Fibroblast of mammary gland (primary cell): ENCODE measurements around the gene BTNL9.

Experiments
- DNase-seq: peaks from one replicate; pipeline ENCODE4 v3.0.0-alpha.2; 2010; ENCODE audit warnings: low read depth
- H3K4me3 ChIP-seq: 2 replicates; pipeline ENCODE4 v1.5.1; 2011; ENCODE audit warnings: low read depth, mild to moderate bottlenecking, low read length, moderate library complexity; ENCODE audit not compliant: control insufficient read depth
- TF ChIP-seq, protein P1 (sequence below): conservative IDR thresholded peaks from 2 replicates; pipeline ENCODE4 v1.5.1; 2011; ENCODE audit warnings: low read depth, low read length, inconsistent platforms; ENCODE audit not compliant: control insufficient read depth, insufficient read depth

Gene BTNL9

DNA sequence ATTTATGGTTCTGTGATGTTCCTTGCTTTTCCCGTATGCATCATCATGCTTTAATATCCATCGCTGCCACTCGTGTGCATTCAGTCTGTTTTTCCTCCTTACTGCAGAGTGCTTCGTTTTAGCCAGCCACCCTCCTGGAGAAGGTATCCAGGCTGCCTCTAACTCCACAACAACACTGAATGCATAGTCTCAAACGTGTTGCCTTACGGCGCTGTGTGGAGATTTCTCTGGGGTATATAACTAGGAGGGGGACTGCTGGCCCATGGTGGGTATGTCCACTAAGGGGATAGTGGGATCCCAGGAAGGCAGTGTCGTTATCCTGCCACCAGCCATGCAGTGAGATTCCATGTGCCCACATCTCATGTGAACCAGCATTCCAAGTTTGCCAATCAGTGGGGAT lies 16.4 kb downstream of the BTNL9 start:
- TF ChIP-seq, protein P1, sequence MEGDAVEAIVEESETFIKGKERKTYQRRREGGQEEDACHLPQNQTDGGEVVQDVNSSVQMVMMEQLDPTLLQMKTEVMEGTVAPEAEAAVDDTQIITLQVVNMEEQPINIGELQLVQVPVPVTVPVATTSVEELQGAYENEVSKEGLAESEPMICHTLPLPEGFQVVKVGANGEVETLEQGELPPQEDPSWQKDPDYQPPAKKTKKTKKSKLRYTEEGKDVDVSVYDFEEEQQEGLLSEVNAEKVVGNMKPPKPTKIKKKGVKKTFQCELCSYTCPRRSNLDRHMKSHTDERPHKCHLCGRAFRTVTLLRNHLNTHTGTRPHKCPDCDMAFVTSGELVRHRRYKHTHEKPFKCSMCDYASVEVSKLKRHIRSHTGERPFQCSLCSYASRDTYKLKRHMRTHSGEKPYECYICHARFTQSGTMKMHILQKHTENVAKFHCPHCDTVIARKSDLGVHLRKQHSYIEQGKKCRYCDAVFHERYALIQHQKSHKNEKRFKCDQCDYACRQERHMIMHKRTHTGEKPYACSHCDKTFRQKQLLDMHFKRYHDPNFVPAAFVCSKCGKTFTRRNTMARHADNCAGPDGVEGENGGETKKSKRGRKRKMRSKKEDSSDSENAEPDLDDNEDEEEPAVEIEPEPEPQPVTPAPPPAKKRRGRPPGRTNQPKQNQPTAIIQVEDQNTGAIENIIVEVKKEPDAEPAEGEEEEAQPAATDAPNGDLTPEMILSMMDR, result no peak
- no peak overlapping the region for H3K4me3 ChIP-seq

DNA sequence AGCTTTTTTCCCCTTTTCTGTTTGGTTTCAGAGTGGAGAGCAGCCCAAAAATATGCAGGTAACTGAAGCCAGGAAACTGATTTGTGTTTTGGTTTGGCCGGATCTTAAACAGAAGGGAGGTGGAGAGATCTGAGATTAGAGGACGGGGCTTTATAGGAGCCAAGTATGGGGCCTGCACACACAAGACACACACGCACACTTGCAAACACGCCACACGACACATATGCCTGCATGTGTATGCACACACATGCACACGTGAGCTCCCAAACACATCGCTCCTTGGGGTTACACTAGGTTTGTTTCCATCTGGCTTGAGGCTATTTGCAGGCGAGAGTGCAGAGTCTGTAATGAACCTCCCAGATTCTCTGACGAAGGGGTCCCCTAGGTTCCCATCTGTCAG lies 18.3 kb downstream of the BTNL9 start:
- H3K4me3 ChIP-seq, result no peak overlapping the region
- no peak for DNase-seq
- TF ChIP-seq, protein P1, result no peak

More for the DNA sequence above, 16.4 kb downstream of the BTNL9 start:
- DNase-seq, result no peak

DNA sequence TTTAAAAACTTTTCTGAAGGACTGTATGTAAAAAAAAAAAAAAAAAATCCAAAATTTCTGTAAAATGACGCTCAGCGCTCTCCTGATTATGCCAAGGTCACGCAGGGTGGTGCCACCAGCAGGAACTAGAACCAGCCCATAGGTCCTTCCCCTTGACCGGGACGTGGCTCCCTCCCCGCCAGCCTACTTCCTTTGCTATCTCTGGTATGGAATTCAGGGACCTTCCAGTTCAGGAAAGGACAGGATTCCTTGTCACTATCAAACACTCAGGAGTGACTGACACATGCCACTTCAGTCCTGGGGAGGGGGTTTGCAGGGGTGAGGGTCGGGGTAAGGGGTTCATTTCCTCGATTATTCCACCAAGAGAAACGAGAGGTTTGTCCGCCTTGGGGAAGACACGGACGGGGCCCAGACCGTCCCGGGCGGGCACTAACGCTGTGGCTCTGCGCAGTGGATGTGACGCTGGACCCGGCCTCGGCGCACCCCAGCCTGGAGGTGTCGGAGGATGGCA lies 18.8 kb downstream of the BTNL9 start:
- TF ChIP-seq, protein P1, result no peak
- no peak for DNase-seq
- no peak overlapping the region for H3K4me3 ChIP-seq

DNA sequence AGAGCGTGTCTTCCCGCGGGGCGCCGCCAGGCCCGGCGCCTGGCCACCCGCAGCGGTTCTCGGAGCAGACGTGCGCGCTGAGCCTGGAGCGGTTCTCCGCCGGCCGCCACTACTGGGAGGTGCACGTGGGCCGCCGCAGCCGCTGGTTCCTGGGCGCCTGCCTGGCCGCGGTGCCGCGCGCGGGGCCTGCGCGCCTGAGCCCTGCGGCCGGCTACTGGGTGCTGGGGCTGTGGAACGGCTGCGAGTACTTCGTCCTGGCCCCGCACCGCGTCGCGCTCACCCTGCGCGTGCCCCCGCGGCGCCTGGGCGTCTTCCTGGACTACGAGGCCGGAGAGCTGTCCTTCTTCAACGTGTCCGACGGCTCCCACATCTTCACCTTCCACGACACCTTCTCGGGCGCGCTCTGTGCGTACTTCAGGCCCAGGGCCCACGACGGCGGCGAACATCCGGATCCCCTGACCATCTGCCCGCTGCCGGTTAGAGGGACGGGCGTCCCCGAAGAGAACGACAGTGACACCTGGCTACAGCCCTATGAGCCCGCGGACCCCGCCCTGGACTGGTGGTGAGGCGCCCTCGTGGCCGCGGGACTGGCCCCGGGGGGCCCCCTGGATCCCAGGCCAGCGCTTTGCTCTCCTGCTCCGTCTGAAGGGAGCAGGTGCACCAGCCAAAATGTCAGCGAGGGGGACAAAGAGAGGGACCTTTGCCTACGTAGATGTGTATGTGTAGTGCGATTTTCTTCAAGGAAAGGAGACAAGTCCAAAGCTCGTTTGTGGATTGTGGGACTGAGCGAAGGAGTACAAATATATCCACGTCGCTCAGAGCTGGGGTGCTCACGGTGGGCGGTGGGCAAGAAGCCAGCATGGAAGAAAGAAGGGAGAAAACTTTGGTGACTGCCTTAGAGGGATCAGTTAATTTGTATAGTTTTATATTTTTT lies 19.5 kb downstream of the BTNL9 start:
- DNase-seq, result no peak
- TF ChIP-seq, protein P1, result no peak
- no peak overlapping the region for H3K4me3 ChIP-seq

DNA sequence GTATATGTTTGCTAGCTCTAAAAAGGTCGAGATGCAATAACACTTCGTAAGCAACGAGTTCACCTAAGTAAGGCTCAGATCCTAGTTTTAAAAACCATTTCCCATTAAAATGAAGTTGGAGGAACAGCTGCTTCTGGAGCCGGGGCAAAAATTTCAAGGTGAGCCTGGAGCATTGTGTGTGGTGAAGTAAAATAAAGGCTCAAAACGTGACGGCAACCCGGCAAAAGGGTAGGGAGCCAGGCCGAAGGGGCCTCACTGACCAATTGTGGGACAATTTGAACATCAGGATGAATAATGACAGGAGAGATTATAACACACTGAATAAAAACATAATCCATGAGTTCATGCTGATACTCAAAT lies 20.1 kb downstream of the BTNL9 start:
- DNase-seq, result no peak
- H3K4me3 ChIP-seq, result no peak overlapping the region
- TF ChIP-seq, protein P1, result no peak

DNA sequence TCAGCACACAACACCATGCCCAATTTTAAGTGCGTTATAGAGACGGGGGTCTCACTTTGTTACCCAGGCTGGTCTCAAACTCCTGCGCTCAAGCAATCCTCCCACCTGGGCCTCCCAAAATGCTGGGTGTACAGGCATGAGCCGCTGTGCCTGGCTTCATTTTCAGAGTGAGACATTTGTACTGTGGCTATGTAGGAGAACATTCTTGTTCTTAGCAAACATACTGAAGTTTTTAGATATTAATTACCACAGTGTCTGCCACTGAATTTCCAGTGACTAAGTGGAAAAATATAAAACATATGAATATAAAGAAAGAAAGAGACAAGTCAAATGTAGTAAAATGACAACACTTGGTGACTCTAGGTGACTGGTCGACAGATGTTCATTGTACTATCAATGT lies 20.9 kb downstream of the BTNL9 start:
- no peak overlapping the region for H3K4me3 ChIP-seq
- TF ChIP-seq, protein P1, result no peak

More for the DNA sequence above, 20.9 kb downstream of the BTNL9 start:
- no peak for DNase-seq
